HCT116 (cell line): Measurements from ENCODE around the gene CEP72.

Source experiments
- CEBPB ChIP-seq: IDR thresholded peaks from 2 replicates; pipeline ENCODE4 v1.6.1; 2012; ENCODE audit warnings: low read depth
- CTCF ChIP-seq, 3 experiments: fragments of 200-600 bp in 1 of 3; sonication (generic) in 1 of 3; IDR thresholded peaks in 2 of 3; conservative IDR thresholded peaks in 1 of 3; 2 replicates each; pipeline ENCODE4 v1.5.1; 2012 to 2017; ENCODE audit warnings: low read depth in 2 of 3, low read length in 2 of 3, antibody characterized with exemption in 1 of 3, borderline replicate concordance in 1 of 3, control low read depth in 1 of 3, mild to moderate bottlenecking in 1 of 3, mixed read lengths in 1 of 3, mixed run types in 1 of 3, moderate library complexity in 1 of 3; ENCODE audit not compliant: insufficient read depth in 1 of 3
- EGR1 ChIP-seq: IDR thresholded peaks from 2 replicates; pipeline ENCODE4 v1.6.1; 2012; ENCODE audit warnings: low read depth
- EZH2 ChIP-seq: fragments of 200-600 bp; sonication (generic); IDR thresholded peaks from 2 replicates; pipeline ENCODE4 v1.6.1; 2017; ENCODE audit warnings: antibody characterized with exemption, mixed run types
- EZH2phosphoT487 ChIP-seq: fragments of 200-600 bp; IDR thresholded peaks from 2 replicates; pipeline ENCODE4 v1.6.1; 2018; ENCODE audit warnings: antibody characterized with exemption, borderline replicate concordance
- POLR2A ChIP-seq: IDR thresholded peaks from 2 replicates; pipeline ENCODE4 v1.7.0; 2011; ENCODE audit warnings: borderline replicate concordance; ENCODE audit not compliant: insufficient read depth, insufficient read length; ENCODE audit errors: extremely low read depth
- POLR2AphosphoS5 ChIP-seq: IDR thresholded peaks from 2 replicates; pipeline ENCODE4 v1.6.1; 2011; ENCODE audit warnings: mild to moderate bottlenecking, low read depth, low read length, moderate library complexity
- SIN3A ChIP-seq: IDR thresholded peaks from 2 replicates; pipeline ENCODE4 v1.6.1; 2012; ENCODE audit warnings: low read depth
- SRF ChIP-seq: IDR thresholded peaks from 2 replicates; pipeline ENCODE4 v1.6.1; 2012; ENCODE audit warnings: low read depth
- TCF7L2 ChIP-seq: IDR thresholded peaks from 2 replicates; pipeline ENCODE4 v1.7.0; 2011; ENCODE audit warnings: borderline replicate concordance, inconsistent platforms; ENCODE audit not compliant: insufficient read depth, insufficient read length; ENCODE audit errors: extremely low read depth
- ZBTB33 ChIP-seq: IDR thresholded peaks from 2 replicates; pipeline ENCODE4 v1.6.1; 2011; ENCODE audit warnings: mild to moderate bottlenecking, low read length, moderate library complexity; ENCODE audit not compliant: insufficient replicate concordance; ENCODE audit errors: extremely low read depth

GRCh38 chr5:565782-566440 is 46.2 kb upstream of the CEP72 start:
- TF ChIP-seq SIN3A (no peak), EZH2 (no peak), CTCF (IDR thresholded peaks at IDR 0.05 in 2 of 3, conservative IDR thresholded peaks at IDR 0.05 in 1 of 3; ENCODE audit: borderline replicate concordance in 1 of 3, insufficient read depth in 1 of 3, low read depth in 2 of 3, low read length in 2 of 3) (no peak), POLR2A (no peak), TCF7L2 (no peak), EZH2phosphoT487 (no peak), POLR2AphosphoS5 (no peak), SRF (no peak), CEBPB (no peak), ZBTB33 (no peak), EGR1 (no peak)
